MM.1S (cell line): ENCODE results near the gene TANGO2.

Source experiments
- EZH2 ChIP-seq: fragments of 300-600 bp; sonication (generic); optimal IDR thresholded peaks from 2 replicates; pipeline ENCODE3; 2017; ENCODE audit warnings: low read depth, mild to moderate bottlenecking, antibody characterized with exemption, low read length, mixed read lengths
- EZH2phosphoT487 ChIP-seq: fragments of 300-600 bp; sonication (generic); IDR thresholded peaks from 2 replicates; pipeline ENCODE4 v1.6.1; 2018; ENCODE audit warnings: antibody characterized with exemption, low read length
- TF ChIP-seq, protein P1 (sequence below): fragments of 300-600 bp; sonication (generic); IDR thresholded peaks from 2 replicates; pipeline ENCODE4 v1.5.1; 2016; ENCODE audit warnings: antibody characterized with exemption, low read length, mixed read lengths

DNA sequence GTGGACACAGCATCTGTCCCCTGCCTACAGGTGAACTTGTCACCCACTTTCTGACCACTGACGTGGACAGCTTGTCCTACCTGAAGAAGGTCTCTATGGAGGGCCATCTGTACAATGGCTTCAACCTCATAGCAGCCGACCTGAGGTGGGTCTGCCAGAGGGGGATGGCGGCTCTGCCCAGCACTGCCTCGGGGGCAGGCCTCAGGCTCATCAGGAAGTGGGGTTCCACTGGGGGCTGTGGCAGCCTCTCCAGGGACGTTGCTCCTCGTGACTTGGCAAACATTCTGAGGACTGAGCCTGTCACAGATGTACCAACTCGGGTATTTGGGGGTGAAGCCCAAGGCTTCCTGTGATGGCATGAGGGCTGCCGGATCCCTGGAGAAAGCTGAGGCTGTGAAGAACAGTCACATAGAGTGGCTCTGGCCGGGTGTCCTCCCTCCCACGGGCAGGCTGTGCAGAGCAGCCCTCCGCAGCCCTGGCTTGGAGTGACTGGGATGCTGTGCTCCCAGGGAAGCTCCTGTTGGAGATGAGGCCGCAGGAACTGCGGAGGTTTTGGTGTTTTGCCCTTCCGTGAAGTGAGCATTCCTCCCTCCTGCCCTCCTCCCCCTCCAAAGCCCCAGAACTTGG is 32.6 kb downstream of the TANGO2 start:
- TF ChIP-seq, protein P1, sequence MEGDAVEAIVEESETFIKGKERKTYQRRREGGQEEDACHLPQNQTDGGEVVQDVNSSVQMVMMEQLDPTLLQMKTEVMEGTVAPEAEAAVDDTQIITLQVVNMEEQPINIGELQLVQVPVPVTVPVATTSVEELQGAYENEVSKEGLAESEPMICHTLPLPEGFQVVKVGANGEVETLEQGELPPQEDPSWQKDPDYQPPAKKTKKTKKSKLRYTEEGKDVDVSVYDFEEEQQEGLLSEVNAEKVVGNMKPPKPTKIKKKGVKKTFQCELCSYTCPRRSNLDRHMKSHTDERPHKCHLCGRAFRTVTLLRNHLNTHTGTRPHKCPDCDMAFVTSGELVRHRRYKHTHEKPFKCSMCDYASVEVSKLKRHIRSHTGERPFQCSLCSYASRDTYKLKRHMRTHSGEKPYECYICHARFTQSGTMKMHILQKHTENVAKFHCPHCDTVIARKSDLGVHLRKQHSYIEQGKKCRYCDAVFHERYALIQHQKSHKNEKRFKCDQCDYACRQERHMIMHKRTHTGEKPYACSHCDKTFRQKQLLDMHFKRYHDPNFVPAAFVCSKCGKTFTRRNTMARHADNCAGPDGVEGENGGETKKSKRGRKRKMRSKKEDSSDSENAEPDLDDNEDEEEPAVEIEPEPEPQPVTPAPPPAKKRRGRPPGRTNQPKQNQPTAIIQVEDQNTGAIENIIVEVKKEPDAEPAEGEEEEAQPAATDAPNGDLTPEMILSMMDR, result no peak
- TF ChIP-seq EZH2, result no peak
- no peak for TF ChIP-seq EZH2phosphoT487
